Measurements from ENCODE around the gene RAB7A.

- TF ChIP-seq CTCF (IDR thresholded peaks at IDR 0.05) = no peak
- no peak for TF ChIP-seq POLR2A (IDR thresholded peaks at IDR 0.05)
Measured at GRCh38 chr3:128823008-128823407, 97.0 kb downstream of the RAB7A start.
